GM21515 (cell line): ENCODE data around the gene ARHGEF40.
"Not testable (repeated sequence)": the region's sequence is repeated elsewhere in the genome, so short reads cannot be mapped to it uniquely, and the experiment has no call there.

Source experiments
- ATAC-seq: cut with Tn5 transposase; IDR thresholded peaks from one replicate; pipeline ENCODE4 v1.9.1; 2021; ENCODE audit not compliant: unreplicated experiment

ARHGEF40 gene

DNA sequence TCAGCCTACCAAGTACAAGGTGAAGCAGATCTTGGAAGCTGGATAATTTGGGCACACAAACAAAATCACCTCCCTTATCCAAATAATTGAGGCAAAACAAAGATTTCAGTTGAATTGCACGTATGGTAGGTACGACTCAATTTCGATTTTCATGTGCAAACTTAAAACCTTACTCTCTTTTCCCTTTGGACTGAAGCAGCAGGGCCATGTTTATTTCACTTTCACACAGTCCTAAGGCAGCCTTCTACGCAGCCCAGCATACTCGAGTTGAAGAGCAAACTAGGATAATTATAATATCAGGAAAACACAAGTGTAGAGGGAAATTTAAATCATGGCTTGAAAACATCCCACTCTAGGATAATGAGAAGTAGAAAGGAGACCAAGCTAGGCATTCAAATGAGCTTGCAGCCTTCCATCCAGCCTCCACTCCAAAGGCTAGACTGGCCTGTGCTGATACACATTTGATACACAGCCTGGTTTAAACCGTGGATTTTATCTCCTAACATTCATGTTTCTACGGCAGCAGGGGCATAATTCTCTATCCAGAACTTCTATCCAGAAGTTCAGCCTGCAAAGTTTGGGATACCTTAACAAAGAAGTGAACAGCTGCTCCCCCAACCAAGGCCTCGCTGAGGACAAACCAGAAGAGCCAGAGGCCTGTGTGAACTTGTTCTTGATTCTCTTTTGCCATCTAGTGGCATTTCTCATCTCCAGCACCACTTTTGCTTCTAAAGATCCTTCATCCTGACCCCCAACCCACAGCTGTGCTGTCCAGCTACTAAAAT is 30.3 kb upstream of the ARHGEF40 start:
- ATAC-seq: no peak

DNA sequence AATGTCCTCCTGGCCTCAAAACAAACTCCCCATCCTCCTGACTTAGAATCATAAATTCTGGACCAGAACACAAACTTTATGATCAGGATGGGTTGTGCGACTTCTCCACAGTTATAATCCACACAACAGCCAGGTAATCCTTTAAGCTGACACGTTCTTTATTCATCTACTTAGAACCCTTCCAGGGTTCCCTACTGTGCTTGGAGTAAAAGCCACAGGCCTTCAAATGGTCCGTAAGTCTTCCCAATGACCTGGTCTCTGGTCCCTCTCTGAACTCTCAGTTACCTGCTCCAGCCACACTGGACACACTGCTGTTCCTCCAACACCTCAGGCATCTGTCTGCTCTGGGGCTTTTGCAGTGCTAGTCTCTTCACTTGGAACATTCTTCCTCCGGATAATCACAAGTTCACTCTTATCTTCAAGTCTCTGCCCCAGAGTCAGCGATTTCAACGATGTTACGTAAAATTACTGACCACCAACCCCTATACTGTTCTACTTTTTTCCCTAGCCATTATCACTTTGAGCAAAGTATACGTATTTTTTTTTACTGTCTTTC is 29.7 kb upstream of the ARHGEF40 start:
- no peak for ATAC-seq

DNA sequence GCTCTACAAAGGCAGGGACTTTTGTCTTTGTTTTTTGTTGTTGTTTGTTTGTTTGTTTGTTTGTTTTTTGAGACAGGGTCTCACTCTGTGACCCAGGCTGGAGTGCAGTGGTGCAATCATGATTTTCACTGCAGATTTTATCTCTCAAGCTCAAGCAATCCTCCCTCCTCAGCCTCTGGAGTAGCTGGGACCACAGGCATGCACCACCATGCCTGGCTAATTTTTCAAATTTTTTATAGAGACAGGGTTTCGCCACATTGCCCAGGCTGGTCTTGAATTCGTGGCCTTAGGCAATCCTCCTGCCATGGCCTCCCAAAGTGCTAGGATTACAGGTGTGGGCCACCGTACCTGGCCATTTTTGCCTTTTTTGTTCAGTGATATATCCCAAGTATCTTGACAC is 29.2 kb upstream of the ARHGEF40 start:
- ATAC-seq: not testable (repeated sequence)

DNA sequence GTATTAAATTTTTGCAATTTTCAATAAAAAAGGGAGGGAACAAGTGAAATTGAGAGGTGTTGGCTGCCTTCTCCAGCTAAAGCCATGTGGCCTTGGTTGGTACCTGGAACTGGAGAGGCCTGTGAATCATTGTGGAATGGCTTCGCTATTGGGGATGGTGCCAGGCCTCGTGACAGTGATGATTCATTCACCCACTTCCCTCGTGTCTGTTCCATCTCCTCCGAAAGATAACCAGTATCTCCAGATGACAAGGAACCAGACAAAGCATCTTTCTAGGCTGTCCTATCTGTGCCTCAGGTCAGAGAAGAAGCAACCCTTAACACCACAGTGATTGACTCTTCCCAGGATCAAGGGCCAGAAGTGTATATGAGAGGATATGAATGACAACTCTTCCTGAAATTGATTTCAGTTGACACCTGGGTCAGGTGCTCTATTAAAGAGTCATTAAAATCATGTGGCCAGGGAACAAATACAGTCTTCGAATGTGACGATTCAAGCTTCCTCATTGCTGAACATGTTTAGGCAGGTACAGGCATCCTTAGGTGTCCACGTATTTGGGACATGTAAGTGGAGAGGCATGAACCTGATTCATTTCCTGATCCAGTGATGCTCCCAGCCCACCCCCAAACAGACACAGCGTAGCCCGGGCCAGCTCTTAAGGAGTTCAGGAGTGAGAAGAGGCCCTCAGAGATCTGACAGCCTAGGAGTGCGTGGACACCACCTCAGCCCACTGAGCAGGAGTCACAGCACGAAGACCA is 28.2 kb upstream of the ARHGEF40 start, which contains the start of gene RNASE7:
TSS of gene RNASE7 (plus strand) at position 687 of the 758 bp plus-strand sequence. CDS start 631 bp downstream, outside the sequence.
- no peak for ATAC-seq

DNA sequence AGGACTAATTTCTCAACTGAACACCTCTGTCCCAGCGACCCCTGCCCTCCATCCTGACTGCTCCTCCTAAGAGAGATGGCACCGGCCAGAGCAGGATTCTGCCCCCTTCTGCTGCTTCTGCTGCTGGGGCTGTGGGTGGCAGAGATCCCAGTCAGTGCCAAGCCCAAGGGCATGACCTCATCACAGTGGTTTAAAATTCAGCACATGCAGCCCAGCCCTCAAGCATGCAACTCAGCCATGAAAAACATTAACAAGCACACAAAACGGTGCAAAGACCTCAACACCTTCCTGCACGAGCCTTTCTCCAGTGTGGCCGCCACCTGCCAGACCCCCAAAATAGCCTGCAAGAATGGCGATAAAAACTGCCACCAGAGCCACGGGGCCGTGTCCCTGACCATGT is 27.2 kb upstream of the ARHGEF40 start:
- no peak for ATAC-seq

DNA sequence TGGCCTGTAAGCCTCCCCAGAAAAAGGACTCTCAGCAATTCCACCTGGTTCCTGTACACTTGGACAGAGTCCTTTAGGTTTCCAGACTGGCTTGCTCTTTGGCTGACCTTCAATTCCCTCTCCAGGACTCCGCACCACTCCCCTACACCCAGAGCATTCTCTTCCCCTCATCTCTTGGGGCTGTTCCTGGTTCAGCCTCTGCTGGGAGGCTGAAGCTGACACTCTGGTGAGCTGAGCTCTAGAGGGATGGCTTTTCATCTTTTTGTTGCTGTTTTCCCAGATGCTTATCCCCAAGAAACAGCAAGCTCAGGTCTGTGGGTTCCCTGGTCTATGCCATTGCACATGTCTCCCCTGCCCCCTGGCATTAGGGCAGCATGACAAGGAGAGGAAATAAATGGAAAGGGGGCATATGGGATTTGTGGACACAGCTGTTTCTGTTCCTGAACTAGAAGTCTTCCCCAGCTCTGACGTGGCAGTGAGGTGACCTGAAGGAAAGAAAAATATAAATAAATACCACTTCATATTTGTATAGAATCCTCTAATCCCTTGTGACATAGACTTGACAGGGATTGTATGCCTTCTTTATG is 26.6 kb upstream of the ARHGEF40 start:
- ATAC-seq: no peak

DNA sequence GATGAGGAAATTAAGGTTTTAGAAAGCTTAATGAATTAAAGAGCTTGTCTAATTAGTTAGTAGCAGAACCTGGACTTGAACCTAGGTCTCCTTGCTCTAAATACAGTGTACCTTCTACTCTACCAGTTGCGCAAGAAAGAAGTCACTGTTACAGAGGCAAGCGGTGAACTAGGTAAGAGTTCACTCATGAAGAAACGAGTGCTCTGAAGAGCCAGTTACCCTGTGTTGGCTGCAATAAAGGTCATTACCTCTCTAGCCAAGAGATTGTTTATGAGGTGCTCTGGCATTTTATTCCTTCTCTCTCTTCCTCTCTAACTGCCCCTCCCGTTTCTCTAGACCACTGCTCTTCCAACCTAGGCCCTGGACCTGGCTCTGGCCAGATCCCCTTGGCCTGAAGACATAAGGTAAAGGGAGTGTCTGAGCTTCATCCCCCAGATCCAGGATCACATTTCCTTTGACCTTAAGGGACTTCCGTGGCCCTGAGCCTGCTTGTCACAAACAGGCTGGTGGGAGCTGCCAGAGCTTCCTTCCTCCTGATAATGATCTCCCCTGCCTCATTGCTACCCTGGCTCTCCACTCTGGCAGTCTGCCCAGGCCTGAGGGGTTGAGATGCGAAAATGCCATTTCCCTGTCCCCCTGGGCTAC is 26.0 kb upstream of the ARHGEF40 start:
- ATAC-seq: no peak

DNA sequence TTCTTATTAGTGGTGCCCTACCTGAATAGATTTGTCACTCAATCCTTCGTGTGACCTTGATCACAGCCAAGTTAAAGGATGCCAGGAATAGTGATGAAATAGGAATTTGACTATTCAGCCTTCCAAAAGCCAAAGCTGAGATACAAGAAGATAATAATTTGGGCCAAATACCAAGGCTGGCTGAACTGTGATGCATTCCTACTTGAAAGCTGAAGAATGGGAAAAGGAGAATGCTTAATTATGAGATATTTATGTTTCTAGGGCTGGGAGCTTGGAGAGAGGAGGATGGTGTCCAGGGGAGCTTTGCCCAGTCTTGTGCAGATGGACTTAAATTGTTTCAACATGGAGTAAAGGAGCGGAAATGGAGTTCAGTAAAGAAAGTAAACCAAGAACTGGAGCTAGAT is 22.7 kb upstream of the ARHGEF40 start:
- ATAC-seq: no peak

DNA sequence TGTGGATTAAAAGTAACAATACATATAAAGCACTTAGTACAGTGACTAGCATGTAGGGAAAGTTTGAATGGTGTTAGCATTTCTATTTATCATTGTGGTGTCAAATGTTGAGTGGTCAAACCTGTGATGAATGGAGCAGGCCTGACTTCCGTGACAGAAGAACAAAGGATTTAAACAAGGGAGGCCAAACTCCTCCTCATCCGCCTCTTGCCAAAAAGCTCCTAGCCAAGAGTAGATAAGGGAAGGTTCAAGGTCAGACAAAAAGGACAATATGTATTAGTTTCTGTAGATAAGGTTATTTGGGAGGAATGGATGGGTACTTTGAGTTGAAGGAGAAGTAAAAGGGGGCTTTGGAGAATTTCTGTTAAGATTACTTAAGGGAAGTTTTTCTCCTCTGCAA is 21.5 kb upstream of the ARHGEF40 start:
- ATAC-seq: no peak

DNA sequence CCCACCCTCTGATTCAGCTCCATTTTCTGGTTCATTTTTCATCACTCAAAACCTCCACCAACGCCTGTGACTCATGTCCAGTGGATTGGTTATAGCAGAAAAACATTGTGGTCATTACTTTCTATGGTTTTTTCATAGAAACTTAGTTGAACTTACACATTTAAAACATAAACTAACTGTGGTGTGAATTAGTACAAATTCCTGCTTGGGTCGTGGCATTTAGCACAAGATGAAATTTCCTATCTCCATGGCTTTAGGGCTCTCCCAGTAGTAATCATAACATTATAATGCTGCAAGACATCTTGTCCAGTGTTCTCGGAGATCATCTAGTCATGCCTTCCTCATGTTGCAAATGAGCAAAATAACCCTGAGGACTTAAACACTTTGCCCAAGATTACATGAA is 20.8 kb upstream of the ARHGEF40 start:
- no peak for ATAC-seq

DNA sequence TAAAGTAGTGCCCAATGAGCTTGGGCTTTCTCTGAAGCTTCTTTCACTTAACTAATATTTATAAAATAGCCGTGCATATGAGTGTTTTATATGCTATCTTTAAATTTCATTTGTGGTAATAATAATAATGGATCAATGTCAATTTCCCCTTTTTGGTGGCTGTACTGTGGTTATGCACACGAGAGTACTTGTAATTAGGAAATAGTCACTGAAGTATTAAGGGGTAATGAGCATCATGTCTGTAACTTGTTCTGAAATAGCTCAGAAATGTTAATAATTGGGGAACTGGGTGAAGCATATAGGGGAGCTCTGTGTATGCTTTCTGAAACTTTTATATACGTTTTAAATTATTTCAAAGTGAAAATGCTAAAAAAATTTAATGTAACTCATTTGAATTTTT is 19.5 kb upstream of the ARHGEF40 start:
- ATAC-seq: no peak

DNA sequence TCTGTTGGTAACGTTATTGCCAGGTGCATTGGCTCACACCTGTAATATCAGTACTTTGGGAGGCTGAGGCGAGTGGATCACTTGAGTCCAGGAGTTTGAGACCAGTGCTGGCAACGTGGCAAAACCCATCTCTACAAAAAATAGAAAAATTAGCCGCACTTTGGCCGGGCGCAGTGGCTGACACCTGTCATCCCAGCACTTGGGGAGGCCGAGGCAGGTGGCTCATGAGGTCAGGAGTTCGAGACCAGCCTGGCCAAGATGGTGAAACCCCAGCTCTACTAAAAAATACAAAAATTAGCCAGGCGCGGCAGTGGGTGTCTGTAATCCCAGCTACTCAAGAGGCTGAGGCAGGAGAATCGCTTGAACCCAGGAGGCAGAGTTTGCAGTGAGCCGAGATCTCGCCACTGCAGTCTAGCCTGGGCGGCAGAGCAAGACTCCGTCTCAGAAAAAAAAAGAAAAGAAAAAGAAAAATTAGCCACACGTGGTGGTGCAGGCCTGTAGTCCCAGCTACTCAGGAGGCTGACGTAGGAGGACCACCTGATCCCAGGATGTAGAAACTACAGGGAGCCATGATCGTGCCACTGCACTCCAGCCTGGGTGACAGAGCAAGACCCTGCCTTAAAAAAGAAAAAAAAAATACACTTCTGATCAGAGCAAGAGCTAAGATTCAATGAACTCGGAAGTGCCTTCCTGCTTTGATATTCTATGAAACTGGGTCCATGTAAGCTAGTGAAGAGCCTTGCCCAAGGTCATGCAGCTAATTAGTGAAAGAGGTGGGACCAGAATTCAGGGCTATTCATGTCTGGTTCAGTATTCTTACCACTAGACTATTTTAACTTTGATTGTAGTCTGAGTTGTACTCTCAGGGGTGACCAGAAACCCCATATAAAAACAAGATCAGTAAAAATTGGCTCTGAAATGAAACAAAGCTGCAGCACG is 16.7 kb upstream of the ARHGEF40 start:
- ATAC-seq: no peak

DNA sequence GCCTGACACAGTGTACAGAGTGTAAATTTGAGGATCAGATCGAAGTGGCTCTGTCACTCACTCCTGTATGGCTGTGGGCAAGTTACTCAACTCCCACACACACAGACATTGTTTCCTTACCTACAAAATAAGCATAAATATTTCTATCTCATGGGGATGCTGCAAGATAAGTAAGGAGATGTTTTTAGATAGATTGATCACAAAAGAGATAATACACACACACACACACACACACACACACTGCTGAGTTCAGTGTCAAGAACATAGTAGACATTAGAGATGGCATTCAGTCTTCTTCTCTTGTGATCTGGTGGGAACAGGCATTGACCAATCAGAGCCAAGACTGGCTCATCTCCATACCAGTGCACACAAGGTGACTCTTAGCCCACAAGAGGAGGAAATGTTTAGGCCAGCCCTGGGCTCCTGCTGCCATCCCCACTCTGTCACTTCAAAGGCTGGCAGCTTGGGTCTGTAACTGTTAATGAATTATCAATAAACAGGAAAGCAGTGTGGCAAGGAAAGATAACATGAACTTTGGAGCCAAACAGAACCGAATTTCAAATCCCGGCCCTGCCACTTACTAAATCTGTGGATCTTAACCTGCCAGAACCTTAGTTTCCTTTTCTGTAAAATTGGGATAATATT is 15.9 kb upstream of the ARHGEF40 start:
- no peak for ATAC-seq

DNA sequence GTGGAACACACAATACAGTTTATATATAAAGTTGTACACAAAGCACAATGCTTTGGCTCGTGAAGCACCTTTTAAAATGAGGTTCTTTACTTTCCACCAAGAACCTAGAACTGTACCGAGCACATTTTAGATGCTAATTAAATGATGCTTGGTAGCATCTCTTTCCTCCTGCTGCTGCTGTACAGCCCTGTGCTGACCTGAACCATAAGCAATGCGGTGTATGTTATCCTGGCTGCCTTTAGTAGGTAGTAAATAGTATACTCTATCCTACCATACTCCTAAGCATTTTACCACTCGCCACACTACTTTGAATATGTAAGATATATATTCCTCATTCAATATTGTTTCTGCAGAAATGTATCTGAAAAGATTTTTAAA is 15.3 kb upstream of the ARHGEF40 start:
- no peak for ATAC-seq

DNA sequence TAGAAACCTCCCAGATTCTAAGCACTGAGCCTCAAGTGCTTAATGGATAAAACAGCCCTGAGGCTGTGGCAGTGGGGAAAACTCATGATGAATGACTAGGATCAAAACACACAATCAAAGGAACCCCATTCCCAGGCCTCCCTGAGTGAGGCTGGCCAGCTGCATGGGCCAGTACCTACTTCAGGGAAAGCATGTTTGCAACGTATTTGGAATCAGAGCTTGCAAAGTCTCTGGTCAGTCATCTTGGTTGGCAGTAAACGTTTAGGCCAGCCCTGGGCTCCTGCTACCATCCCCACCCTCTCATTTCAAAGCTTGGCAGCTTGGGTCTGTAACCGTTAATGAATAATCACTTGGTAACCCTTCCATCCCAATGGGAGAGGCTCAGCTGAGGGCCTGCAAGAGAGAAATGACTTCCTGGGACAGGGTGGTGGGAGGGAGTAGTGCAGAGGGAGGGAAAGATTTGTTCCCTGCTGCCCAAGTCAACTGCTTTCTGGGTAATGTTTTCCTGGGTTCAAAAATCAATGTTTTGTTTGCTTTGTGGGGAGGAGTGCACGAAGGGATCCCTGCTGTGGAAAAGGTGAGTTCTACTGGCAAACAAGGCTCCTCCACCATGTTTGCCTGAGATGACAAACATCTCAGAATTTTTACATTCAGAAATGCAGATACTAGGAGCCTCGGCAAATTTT is 14.5 kb upstream of the ARHGEF40 start:
- ATAC-seq: no peak

DNA sequence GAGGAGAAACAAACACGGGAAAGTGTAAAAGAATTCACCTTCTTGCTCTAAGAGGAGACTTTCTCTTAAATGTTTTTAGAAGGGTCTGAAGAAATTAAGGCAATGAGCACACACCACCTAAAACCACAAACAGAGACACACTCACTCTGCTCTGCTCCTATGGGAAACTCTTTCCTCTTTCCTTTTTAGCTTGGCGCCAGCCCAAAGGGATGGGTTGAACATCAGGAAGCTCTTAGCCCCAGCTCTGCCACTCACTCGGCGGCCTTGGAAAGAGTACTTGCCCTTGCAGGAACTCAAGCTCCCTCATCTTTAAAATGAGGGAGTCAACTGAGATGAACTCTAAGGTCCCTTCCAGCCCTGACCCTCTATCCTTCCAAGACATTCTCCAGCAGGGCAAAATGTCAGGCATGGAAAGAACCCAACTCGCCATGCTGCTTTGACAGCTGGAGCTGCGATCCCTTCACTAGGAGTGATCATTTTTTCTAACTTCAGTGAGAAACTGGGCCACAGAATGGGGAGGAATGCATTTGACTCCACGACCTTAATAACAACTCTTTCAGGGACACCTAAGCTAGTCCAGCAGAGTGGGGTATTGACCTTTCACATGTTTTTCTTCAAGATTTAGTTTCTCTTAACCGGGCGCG is 13.5 kb upstream of the ARHGEF40 start:
- ATAC-seq: no peak

DNA sequence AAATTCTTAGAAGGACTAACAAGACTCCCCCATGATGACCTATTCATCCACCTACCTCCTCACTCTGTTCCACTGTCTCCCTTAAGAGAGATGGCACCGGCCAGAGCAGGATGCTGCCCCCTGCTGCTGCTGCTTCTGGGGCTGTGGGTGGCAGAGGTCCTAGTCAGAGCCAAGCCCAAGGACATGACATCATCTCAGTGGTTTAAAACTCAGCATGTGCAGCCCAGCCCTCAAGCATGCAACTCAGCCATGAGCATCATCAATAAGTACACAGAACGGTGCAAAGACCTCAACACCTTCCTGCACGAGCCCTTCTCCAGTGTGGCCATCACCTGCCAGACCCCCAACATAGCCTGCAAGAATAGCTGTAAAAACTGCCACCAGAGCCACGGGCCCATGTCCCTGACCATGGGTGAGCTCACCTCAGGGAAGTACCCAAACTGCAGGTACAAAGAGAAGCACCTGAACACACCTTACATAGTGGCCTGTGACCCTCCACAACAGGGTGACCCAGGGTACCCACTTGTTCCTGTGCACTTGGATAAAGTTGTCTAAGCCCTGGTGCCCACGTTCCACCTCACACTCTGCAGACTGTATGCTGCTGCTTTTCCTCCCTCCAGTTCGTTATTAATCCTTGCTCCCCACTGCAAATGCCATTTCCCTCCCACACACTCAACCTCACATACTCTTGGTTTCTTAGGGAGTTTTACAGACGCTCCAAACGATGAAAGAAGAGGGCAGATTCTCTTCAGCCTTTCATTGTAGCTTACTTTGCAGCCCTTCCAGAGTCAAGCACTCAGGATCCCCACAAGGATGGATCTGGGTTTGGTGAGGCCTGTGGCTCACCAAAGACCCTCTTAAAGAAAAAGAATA is 12.1 kb upstream of the ARHGEF40 start, which contains the start of gene RNASE8:
TSS of gene RNASE8 (plus strand) at position 20 of the 873 bp plus-strand sequence. CDS start at position 91, 71 bp downstream.
- ATAC-seq: no peak
